Measurements from ENCODE around the gene BCL6. TPM values are rescaled to one million over a fixed set of nuclear protein-coding genes. Genes with fewer than 3 reads are reported as not detected.

The BCL6 gene
- total and polyA plus RNA-seq, 2 donors (not counting 3 experiments of a cell fraction or from before 2014, with no cell fraction given): 6.9 to 12.1 TPM

DNA sequence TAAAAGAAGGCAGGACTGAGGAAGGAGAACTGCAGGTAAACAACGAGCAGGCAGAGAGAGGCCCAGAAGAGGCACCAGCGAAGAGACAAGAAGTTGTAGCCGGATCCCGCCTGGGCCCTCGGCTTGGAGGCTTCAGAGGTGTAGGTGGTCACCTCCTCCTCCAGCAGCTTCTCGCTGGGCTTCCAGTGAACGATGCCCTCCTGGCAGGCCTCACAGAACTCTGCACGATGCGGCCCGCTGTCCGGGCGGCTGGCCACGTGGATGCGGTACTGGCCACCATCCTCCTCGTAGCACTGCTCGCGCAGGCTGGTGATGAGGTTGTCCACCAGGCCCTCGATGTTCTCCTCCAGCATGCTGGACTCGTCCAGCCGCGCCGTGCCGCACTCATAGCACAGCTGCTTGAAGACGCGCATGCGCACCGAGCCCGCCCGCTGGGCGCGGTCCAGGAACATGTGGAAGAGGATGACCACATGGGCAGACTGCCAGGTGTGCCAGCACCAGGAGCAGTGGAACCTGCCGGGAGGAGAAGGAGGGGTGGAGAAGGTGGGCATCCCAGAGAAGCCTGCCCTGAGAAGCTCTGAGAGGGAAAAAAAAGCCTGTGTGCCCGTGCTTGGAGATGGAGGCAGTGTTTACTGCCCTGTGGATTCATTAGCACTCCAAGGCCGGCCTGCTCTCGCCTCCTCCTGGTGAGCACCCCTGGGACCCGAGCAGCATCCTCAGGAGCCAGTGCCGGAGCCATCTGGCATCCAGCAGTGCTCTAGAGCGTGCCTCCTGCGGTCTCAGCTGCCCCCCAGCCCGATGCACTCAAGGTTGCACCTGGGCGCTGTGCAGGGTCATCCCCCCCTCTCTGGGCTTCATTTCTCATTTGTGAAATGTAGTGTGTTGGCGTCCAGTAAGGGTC lies 46.5 kb downstream of the BCL6 start:
- H3K4me3 ChIP-seq (replicated peaks in 1 of 3; ENCODE audit: insufficient read depth in 1 of 3, low read depth in 1 of 3, low read length in 3 of 3): no peak overlapping the region
- H2AFZ ChIP-seq (ENCODE audit: low read depth, low read length): no peak overlapping the region
- H3K27me3 ChIP-seq (ENCODE audit: control insufficient read depth in 2 of 2, insufficient read depth in 2 of 2, low read length in 2 of 2): no peaks in the 10 kb centered on the region
- dilution Hi-C loops (cut with MboI; ENCODE audit: extremely low pct_ligation_motif_present, low sequenced_read_pairs): loop anchor here (25.0 kb wide), 1 partner anchor 386 kb away; no protein-coding TSS in a partner anchor
- no peak overlapping the region for H3K4me2 ChIP-seq (ENCODE audit: insufficient read depth, low read length)
- no peak overlapping the region for H3K9ac ChIP-seq (replicated peaks; ENCODE audit: extremely low read depth, insufficient read depth, low read length)
- BruUV-seq (replicated peaks): no TSS peak
- H3K27ac ChIP-seq (ENCODE audit: insufficient read depth, low read depth, low read length): no peak overlapping the region
- no peaks in the 10 kb centered on the region for H3K9me1 ChIP-seq (replicated peaks; ENCODE audit: control insufficient read depth, extremely low read depth, insufficient read depth, low read length)
- H3K9me3 ChIP-seq (replicated peaks; ENCODE audit: control insufficient read depth, insufficient read depth, low read length): no peaks in the 10 kb centered on the region
- H3K36me3 ChIP-seq (ENCODE audit: control insufficient read depth in 2 of 2, extremely low read depth in 1 of 2, insufficient read depth in 2 of 2, low read length in 2 of 2): no peaks in the 10 kb centered on the region
- POLR2A ChIA-PET: no interaction called here
- TF ChIP-seq FOS (IDR thresholded peaks at IDR 0.05; ENCODE audit: borderline replicate concordance, insufficient read depth, low read length) (no peak), POLR2A (IDR thresholded peaks at IDR 0.05; ENCODE audit: low read depth, low read length) (no peak), JUN (IDR thresholded peaks at IDR 0.05; ENCODE audit: borderline replicate concordance, insufficient read depth, insufficient read length, low read depth) (no peak), GATA2 (IDR thresholded peaks at IDR 0.05; ENCODE audit: insufficient read depth, insufficient read length, low read depth, low read length) (no peak), MYC (IDR thresholded peaks at IDR 0.05; ENCODE audit: low read depth, low read length) (no peak), POLR2AphosphoS5 (IDR thresholded peaks at IDR 0.05; ENCODE audit: insufficient read depth, low read depth, low read length) (no peak), EZH2 (IDR thresholded peaks at IDR 0.05; ENCODE audit: borderline replicate concordance, low read depth, low read length, severe bottlenecking) (no peak)
- TF ChIP-seq, protein P1, sequence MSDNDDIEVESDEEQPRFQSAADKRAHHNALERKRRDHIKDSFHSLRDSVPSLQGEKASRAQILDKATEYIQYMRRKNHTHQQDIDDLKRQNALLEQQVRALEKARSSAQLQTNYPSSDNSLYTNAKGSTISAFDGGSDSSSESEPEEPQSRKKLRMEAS (IDR thresholded peaks at IDR 0.05; ENCODE audit: insufficient read depth, insufficient read length): no peak
- TF ChIP-seq, protein P2, sequence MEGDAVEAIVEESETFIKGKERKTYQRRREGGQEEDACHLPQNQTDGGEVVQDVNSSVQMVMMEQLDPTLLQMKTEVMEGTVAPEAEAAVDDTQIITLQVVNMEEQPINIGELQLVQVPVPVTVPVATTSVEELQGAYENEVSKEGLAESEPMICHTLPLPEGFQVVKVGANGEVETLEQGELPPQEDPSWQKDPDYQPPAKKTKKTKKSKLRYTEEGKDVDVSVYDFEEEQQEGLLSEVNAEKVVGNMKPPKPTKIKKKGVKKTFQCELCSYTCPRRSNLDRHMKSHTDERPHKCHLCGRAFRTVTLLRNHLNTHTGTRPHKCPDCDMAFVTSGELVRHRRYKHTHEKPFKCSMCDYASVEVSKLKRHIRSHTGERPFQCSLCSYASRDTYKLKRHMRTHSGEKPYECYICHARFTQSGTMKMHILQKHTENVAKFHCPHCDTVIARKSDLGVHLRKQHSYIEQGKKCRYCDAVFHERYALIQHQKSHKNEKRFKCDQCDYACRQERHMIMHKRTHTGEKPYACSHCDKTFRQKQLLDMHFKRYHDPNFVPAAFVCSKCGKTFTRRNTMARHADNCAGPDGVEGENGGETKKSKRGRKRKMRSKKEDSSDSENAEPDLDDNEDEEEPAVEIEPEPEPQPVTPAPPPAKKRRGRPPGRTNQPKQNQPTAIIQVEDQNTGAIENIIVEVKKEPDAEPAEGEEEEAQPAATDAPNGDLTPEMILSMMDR (IDR thresholded peaks at IDR 0.05; ENCODE audit: extremely low read depth in 1 of 2, insufficient read depth in 1 of 2, low read depth in 1 of 2, low read length in 2 of 2): no peak
- DNase-seq (ENCODE audit: low read depth, low spot score) (no peak), FAIRE-seq (no peak)
- CTCF ChIA-PET: interaction anchor here (2.7 kb wide), 1 partner anchor 19 kb away, joined by 9 read pairs; no protein-coding TSS in a partner anchor
- no peaks in the 10 kb centered on the region for H4K20me1 ChIP-seq (replicated peaks; ENCODE audit: control insufficient read depth, extremely low read depth, insufficient read depth, low read length)
- intact Hi-C loops (cut with micrococcal nuclease): no loop called here
- H3K79me2 ChIP-seq (ENCODE audit: control insufficient read depth, insufficient read depth, low read length): no peaks in the 10 kb centered on the region
- no peaks in the 10 kb centered on the region for H3K4me1 ChIP-seq (ENCODE audit: control insufficient read depth, extremely low read depth, insufficient read depth, low read length)

All from endothelial cell of umbilical vein (primary cell).